HG02759 (cell line): ENCODE results near the gene RFX3.

Source experiments
- ATAC-seq: cut with Tn5 transposase; IDR thresholded peaks from one replicate; pipeline ENCODE4 v1.9.1; 2021; ENCODE audit warnings: mild to moderate bottlenecking, moderate library complexity; ENCODE audit not compliant: unreplicated experiment

The RFX3 gene

GRCh38 chr9:3478549-3478953 lies 47.2 kb downstream of the RFX3 start:
- peak; percentile 52 for ATAC-seq

- ATAC-seq, result no peak
Observed at GRCh38 chr9:3477236-3477834, 48.5 kb downstream of the RFX3 start.

- peak; percentile 39 for ATAC-seq
Observed at GRCh38 chr9:3475300-3476020, 50.3 kb downstream of the RFX3 start.

- ATAC-seq, result no peak
Observed at GRCh38 chr9:3474821-3475220, 51.0 kb downstream of the RFX3 start.

- peak; percentile 45 for ATAC-seq
Observed at GRCh38 chr9:3473405-3473804, 52.4 kb downstream of the RFX3 start.

DNA sequence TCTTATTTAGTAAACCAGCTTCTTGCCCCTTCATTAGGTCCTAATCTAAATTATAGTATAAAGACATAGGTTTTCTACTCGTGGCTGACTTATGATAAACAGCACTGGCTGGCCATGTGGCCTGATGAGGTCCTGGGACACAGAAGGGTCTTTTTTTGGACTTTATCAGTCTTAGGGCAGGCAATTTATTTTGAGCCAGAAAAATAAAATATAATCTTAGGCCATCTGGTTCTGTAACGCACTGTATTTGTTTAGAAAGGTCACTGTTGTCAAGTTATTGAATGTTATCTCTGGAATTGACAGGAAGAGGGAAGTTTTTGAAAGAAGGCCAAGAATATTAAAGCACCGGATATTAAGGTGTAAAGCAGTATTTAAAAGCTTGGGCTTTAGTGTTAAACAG lies 53.9 kb downstream of the RFX3 start:
- ATAC-seq, result no peak

DNA sequence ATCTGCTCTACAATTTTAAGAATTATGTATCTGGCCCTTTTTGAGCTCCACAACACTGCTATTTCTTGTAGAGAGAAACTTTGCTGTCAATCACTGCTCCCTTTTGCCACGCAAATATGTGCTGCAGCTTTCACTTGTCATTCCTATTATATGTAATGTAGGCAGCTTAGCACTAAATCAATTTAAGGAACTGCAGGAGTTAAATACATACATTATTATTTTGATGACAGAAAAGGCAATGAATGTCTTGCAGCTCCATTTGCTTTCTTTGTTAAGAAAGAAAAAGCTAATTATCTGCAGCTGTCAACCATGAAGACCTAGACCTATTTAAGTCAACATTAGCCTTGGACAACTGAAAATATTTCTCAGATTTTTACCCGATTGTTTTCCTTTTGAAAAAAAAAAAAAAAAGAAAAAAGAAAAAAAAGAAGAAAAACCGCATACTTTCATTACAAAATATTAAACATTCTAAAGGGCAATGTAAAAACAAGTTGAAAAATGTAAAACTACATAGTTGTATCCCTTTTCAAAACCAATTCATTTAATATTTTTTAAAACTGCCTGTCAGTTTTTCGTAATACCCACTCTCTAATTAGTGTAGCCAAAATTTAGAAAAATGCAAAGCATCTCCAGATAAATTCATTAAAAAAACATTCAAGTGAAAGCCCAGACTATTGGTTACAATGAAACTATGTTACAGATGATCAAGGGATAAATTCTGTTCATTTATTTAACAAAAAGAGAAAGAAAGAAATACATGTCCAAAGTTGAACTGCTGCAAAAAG lies 57.2 kb downstream of the RFX3 start:
- no peak for ATAC-seq

- peak; percentile 99 for ATAC-seq
Observed at GRCh38 chr9:3467593-3468219, 58.1 kb downstream of the RFX3 start.

GRCh38 chr9:3464033-3464638 lies 61.7 kb downstream of the RFX3 start:
- ATAC-seq, result no peak

- no peak for ATAC-seq
Observed at GRCh38 chr9:3458806-3459475, 66.9 kb downstream of the RFX3 start.

- no peak for ATAC-seq
Observed at GRCh38 chr9:3457175-3457574, 68.6 kb downstream of the RFX3 start.

DNA sequence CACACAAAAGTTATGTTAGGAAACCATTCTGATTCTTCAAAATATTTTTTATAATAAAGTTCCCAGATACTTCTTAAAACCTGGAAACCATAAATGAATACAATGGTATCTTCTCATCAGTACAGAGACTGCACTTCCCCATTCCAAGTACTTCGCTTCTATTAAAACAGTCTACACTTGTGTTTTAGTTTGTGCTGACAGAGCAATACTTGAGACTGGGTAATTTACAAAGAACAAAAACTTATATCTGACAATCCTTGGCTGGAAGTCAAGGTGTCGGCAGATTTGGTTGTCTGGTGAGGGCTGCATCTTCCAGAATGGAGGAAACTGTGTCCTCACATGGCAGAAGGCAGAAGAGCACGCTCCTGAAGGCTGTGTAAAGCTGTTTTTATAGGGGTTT lies 70.1 kb downstream of the RFX3 start:
- ATAC-seq, result no peak

DNA sequence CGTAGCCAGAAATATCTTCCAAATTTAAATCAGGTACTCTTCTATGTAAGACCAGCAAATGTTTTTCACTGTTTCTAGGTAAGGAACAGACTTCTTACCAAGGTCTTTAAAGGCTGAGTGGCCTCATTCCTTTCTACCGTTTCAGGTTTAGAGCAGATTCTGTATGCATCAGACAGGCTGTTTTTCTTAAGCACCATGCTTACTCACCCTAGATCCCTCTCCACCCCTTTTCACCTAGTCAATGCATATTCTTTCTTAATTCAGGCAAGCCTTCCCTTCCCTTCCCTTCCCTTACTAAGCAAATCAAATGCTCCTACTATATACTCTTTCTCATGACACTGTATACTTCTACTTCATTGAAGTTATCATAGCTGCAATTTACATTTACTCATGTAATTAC lies 70.7 kb downstream of the RFX3 start:
- no peak for ATAC-seq

- ATAC-seq, result no peak
Observed at GRCh38 chr9:3451956-3452355, 73.8 kb downstream of the RFX3 start.

DNA sequence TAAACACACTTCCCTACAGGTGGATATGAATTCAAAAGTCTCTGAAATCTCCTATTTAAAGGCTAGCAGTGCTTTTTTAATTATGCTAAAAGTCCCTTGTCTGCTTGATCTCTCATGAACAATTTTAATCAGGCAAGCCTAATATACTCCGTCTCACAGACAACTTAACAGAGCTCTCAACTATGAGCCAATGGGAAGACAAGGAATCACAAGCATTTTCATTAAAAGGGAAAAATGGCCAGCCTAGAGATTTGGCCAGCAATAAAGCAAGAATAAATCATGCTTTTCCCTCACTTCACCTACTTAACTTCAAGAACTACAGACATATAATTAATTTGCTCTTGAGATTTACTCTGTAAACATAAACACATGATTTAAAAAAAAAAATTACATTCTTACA lies 78.0 kb downstream of the RFX3 start:
- ATAC-seq, result no peak

- ATAC-seq, result no peak
Observed at GRCh38 chr9:3447143-3447542, 78.7 kb downstream of the RFX3 start.

DNA sequence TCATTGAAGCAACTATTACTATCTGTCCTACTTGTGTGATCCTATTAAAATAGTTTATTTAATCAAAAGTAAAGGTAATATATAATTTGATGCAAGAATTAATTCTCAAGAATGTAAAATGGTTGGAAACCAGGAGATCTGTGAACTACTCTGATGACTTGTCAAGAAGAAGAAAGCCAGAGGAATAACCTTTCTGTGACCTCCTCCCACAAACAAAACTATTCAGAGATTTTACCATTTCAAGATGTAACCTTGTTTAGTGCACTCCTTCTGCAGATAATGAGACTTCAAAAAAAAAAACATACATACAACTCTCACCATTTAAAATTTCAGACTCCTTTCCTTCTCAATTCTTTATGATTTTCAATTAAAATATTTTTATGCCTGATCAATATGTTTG lies 79.5 kb downstream of the RFX3 start:
- no peak for ATAC-seq

GRCh38 chr9:3444016-3444415 lies 81.8 kb downstream of the RFX3 start:
- ATAC-seq, result no peak

GRCh38 chr9:3441197-3441816 lies 84.5 kb downstream of the RFX3 start:
- peak; percentile 86 for ATAC-seq
